Stimulated activated CD4-positive, alpha-beta T cell treated with anti-CD3 and anti-CD28 coated beads, TNF-alpha, amount 100 ng/mL, for 24 hours (primary cell): Measurements from ENCODE around the gene MAP3K2.
A peak's percentile ranks its signal among the peaks of the same experiment; 100 is the strongest.

Experiments used
- DNase-seq, 3 experiments: peaks; one replicate each; pipeline ENCODE4 v3.0.0-alpha.2; 2020; ENCODE audit warnings: low read depth in 3 of 3

The MAP3K2 gene

GRCh38 chr2:127348426-127349000 lies 39.3 kb downstream of the MAP3K2 start:
- no peak for DNase-seq

GRCh38 chr2:127347734-127348392 lies 39.9 kb downstream of the MAP3K2 start:
- no peak for DNase-seq

GRCh38 chr2:127347015-127347414 lies 40.8 kb downstream of the MAP3K2 start:
- no peak for DNase-seq

DNA sequence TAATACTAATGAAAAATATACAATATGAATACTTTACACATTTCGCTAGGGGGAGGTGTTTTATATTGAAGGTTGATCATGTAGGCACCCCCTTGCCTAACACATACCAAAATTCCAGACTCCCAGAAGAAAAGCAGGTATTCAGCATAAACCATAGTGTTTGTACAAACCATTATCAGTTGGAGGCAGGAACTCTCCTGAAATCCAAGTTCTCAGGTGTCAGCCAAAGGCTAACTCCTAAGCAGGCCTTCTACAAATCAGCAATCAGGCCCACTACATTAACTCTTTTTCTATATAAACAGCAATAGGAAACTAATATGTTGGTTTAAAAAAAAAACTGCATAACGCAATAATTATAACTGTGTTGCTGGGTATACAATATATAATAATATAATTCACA lies 44.5 kb downstream of the MAP3K2 start:
- no peak for DNase-seq

GRCh38 chr2:127342101-127342500 lies 45.7 kb downstream of the MAP3K2 start:
- DNase-seq, result no peak

DNA sequence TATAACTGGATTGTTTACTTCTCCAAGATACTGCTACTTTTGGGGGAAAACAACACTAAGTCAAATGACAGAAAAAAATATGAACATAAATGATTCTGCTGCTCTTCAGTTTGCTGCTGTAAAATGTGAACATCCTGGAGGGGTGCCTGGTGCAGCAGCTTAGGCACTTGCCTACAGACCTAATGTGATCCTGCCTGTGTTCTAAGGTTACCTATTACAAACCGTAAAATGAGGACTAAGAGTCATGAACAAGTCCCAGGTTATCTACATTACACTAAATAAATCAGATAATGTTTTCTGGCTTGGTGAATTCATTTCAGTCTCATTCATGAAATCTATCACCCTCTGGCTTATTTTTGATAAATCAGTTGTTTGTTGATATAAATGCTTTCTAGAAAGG lies 55.4 kb downstream of the MAP3K2 start:
- no peak for DNase-seq

GRCh38 chr2:127330753-127331152 lies 57.0 kb downstream of the MAP3K2 start:
- no peak for DNase-seq

- no peak for DNase-seq
Observed at GRCh38 chr2:127326289-127326945, 61.4 kb downstream of the MAP3K2 start.

DNA sequence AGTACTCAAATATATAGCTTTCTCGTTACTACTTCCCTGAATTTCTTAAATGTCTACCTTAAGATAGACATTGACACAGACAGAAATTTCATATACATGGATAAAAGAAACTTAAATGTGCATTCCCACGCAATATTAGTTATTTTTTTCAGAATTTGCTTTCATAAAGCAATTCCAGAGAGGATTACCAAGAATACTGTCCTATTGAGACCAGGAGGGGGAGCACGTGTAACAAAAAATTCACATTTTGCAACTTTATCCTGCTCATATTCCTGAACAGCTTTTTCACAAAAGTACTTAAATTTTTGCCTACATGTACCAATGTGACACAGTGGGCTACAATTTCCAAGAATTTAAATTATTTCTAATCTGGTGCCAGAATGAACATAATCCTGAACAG lies 63.1 kb downstream of the MAP3K2 start:
- DNase-seq, result no peak

DNA sequence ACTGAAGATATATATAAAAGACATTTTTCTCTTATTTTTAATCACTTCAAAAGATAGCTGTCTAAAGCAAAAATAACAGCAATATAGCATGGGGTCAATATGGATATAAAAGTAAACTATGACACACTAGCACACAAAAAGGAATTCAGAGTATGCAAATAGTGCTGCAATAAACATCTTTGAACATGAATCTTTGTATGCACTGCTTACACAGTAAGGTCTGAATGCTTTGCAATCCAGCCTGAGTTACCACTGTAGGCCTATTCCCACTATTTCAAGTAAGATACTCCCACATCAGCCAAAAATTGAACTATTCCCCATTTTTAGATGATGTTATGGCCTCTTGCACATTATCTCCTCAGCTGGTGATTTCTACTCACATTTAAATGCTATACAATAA lies 66.5 kb downstream of the MAP3K2 start:
- no peak for DNase-seq

DNA sequence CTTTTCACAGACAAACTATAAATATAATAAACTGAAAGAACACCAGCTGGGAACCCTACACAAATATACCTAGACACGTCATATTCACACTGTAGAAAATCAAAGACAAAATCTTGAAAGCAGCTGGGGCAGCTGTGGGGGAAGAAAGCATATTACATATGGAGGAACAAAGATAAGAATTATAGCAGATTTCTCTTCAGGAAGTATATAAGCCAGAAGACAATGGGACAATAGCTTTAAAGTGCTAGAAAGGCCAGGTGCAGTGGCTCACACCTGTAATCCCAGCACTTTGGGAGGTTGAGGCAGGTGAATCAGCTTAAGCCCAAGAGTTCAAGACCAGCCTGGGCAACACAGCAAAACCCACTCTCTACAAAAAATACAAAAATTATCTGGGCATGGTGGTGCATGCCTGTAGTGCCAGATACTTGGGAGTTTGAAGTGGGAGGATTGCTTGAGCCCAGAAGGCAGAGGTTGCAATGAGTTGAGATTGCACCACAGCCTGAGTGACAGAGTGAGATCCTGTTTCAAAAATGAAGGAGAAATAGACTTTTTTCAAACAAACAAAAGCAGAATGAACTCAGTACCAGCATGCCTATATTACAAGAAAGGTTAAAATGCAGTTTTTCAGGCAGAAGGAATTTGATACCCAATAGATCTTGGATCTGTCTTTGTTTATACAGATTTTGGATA lies 67.0 kb downstream of the MAP3K2 start:
- no peak for DNase-seq

- no peak for DNase-seq
Observed at GRCh38 chr2:127320067-127320466, 67.7 kb downstream of the MAP3K2 start.

- no peak for DNase-seq
Observed at GRCh38 chr2:127314193-127314988, 73.4 kb downstream of the MAP3K2 start.

DNA sequence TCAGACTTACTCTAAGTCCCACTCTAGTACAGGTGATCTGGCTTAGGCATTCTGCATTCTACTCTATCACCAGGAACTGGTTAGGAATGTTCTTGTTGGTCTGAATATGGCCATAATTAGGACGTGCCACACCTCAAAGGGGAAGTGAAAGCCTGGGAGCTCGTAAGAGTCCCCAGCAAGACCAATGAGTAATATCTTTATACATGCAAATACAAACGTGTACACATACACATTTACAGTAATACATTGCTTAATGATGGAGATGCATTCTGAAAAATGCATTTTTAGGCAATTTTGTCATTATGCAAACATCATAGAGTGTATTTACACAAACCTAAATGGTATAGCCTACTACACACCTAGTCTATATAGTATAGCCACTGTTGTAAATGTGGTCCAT lies 74.4 kb downstream of the MAP3K2 start:
- DNase-seq, result no peak

DNA sequence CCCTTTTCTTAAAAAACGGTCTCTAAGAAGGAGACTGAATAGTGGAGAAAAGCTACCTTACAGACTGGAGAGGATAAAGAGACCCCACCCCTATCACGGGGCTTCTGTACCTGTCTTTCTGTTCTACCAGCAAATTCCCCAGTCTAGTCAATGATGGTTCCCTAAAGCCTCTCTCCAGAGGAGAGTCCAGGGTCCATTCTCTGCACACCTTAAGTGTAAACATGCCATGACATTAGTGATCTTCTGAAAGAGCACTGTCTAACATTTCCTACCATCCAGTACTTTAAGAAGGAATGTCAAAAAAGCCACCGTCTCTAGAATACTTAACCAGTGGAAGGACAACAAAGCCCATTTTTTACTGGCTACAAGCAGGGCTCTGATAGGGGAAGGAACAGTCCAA lies 76.8 kb downstream of the MAP3K2 start:
- no peak for DNase-seq

- no peak for DNase-seq
Observed at GRCh38 chr2:127309468-127309867, 78.3 kb downstream of the MAP3K2 start.

DNA sequence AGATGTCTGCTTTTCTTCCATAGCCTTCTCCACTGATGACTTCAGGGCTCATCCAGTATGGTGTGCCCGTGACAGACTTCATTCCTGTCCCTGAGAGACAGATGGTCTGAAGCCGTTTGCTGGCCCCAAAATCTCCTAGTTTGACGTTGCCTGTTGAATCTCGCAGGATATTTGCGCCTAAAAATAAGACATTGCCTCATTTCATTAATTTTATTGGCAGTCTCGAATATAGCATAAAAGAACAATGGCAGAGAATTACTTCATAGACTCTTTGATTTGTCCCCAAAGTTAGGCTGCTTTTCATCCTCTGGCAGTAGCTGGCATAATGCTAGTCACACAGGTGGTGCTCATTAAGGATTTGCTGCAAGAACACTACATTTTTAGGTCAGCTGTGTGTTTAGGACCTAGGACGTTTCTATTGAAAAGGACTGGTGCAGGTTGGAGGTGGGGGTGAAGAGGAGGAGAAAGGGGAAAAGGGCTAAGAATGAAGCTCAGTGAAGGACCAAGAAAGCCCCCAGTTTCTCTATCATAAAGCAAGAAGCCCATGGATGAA lies 79.1 kb downstream of the MAP3K2 start:
- DNase-seq, result no peak

- DNase-seq, result no peak
Observed at GRCh38 chr2:127305990-127306585, 81.7 kb downstream of the MAP3K2 start.

DNA sequence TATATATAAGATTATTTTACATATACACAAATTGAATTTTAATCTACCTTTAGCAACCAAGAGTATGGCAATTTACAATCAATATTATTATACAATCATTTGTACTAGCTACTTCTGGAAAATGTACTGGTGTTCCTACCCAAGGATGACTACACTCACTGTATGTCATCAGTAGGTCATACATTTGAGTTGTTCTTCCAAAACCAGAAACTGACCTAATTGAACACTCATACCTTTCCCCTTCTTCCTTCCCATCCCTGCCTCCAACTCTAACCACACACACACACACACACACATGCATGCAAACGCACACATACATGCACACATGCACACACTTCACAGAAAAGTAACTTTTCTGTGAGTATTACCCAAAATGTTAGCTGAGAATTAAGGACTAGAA lies 85.6 kb downstream of the MAP3K2 start:
- DNase-seq, result no peak

- DNase-seq, result peak; percentile 66 to 87 (median 75)
Observed at GRCh38 chr2:127293748-127294562, 93.8 kb downstream of the MAP3K2 start, which contains the start of gene ERCC3. Gene ERCC3, minus strand, starts transcription at chr2:127294144. Its CDS starts 63 bp downstream, at chr2:127294081.
